ENCODE data around the gene SH3YL1. TPM values are rescaled to one million over a fixed set of nuclear protein-coding genes. Genes with fewer than 3 reads are reported as not detected.
"Not testable (repeated sequence)": the region's sequence is repeated elsewhere in the genome, so short reads cannot be mapped to it uniquely, and the experiment has no call there.

The SH3YL1 gene
- total and polyA plus RNA-seq, 2 donors = 25.8 to 73.7 TPM

DNA sequence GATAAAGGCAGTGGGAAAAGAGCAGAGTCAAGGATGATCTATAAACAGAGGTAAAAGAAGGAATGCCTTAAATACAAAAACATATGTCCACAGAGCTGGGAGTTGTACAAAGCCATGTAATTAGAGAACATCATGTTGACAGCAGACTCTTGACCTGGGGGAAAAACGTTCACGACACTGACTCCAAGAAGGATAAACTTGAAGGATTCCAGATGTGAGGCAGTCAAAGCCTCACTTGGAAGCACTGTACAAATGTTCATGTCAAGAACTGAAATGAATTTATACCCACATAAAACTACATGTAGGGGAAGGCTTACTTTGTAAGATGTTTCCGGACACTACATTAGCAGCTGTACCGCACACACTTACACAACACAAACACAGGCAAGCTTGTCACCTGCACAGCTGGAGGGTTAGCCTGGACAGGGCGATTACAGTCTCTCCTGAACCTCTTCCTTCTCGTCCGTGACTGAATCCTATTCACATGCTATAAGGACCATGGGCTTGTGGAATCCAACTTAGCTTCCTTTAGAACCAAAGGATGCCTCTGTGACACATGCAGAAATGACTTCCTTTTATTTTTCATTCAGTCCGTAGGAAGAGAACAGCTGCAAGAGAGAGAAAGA is 88.6 kb downstream of the SH3YL1 start:
- Histone ChIP-seq H3K4me3 (ENCODE audit: low read length in 2 of 2) (no peak overlapping the region), H3K4me1 (ENCODE audit: control insufficient read depth in 2 of 2, insufficient read depth in 2 of 2, low read length in 2 of 2) (peaks cover 2 to 3% of the 10 kb centered on the region in 2 donors), H3K27me3 (ENCODE audit: control insufficient read depth in 2 of 2, insufficient read depth in 1 of 2, low read length in 1 of 2) (no peaks in the 10 kb centered on the region), H3K27ac (ENCODE audit: low read depth in 1 of 2, low read length in 1 of 2) (no peak overlapping the region), H3K36me3 (ENCODE audit: control insufficient read depth in 2 of 2, insufficient read depth in 2 of 2, low read length in 1 of 2) (no peaks in the 10 kb centered on the region), H3K9me3 (ENCODE audit: control insufficient read depth in 2 of 2, insufficient read depth in 1 of 2, low read length in 1 of 2) (peaks cover 0 to 2% of the 10 kb centered on the region in 2 donors)
- WGBS = 85% methylated on average over 8 of the region's 8 CpGs
- no peak for DNase-seq (ENCODE audit: low read depth in 6 of 9, low spot score in 9 of 9)

- not testable (repeated sequence) for H3K4me1 ChIP-seq (ENCODE audit: control insufficient read depth in 2 of 2, insufficient read depth in 2 of 2, low read length in 2 of 2); H3K36me3 ChIP-seq (ENCODE audit: control insufficient read depth in 2 of 2, insufficient read depth in 2 of 2, low read length in 1 of 2); H3K27ac ChIP-seq (ENCODE audit: low read depth in 1 of 2, low read length in 1 of 2); DNase-seq (ENCODE audit: low read depth in 6 of 9, low spot score in 9 of 9); H3K4me3 ChIP-seq (ENCODE audit: low read length in 2 of 2); H3K9me3 ChIP-seq (ENCODE audit: control insufficient read depth in 2 of 2, insufficient read depth in 1 of 2, low read length in 1 of 2); H3K27me3 ChIP-seq (ENCODE audit: control insufficient read depth in 2 of 2, insufficient read depth in 1 of 2, low read length in 1 of 2)
- 79% methylated on average over 9 of the region's 9 CpGs for WGBS
Measured at GRCh38 chr2:172120-172519, 91.7 kb downstream of the SH3YL1 start.

DNA sequence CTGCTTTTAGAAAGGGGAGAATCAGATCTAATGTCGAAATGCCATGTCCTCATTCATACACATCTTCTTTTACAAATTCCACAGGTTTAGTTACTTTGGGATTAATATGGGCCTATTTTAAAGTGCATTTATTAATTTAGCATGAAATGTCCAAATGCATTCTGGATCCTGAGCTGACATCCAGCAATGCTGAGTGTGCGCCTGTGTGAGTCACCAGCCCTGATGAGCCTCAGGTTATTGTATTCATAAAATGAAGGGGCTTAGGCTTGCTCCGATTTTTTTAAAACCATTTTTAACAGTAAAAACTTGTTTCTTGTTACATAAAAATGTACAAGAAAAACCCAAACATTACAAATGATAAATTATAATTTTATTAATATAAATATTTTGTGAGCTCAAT is 94.1 kb downstream of the SH3YL1 start:
- DNase-seq (ENCODE audit: low read depth in 6 of 9, low spot score in 9 of 9) = no peak
- H3K36me3 ChIP-seq (ENCODE audit: control insufficient read depth in 2 of 2, insufficient read depth in 2 of 2, low read length in 1 of 2) = no peaks in the 10 kb centered on the region
- 94% methylated on average over 3 of the region's 3 CpGs for WGBS
- H3K4me3 ChIP-seq (ENCODE audit: low read length in 2 of 2) = no peak overlapping the region
- H3K27ac ChIP-seq (ENCODE audit: low read depth in 1 of 2, low read length in 1 of 2) = no peak overlapping the region
- H3K27me3 ChIP-seq (ENCODE audit: control insufficient read depth in 2 of 2, insufficient read depth in 1 of 2, low read length in 1 of 2) = no peaks in the 10 kb centered on the region
- no peaks in the 10 kb centered on the region for H3K4me1 ChIP-seq (ENCODE audit: control insufficient read depth in 2 of 2, insufficient read depth in 2 of 2, low read length in 2 of 2)
- no peaks in the 10 kb centered on the region for H3K9me3 ChIP-seq (ENCODE audit: control insufficient read depth in 2 of 2, insufficient read depth in 1 of 2, low read length in 1 of 2)

Other genes with a start within 250 kb of the SH3YL1 start
- 0.05 TPM for gene FAM110C, start 217.5 kb downstream of the SH3YL1 start, total RNA-seq
- 7.3 TPM for gene FAM110C, start 217.5 kb downstream of the SH3YL1 start, polyA plus RNA-seq
- 99.2 TPM for gene ACP1, start 915 bp upstream of the SH3YL1 start, total RNA-seq
- 108 TPM for gene ACP1, start 915 bp upstream of the SH3YL1 start, polyA plus RNA-seq
- 1.7 TPM for gene ALKAL2, start 24.1 kb upstream of the SH3YL1 start, total RNA-seq
- 13.3 TPM for gene ALKAL2, start 24.1 kb upstream of the SH3YL1 start, polyA plus RNA-seq